Cardiac fibroblast (primary cell): ENCODE measurements around the gene PRKCH.

Experiments used
- DNase-seq, 2 donors: peaks; one replicate each; pipeline versions ENCODE4 v3.0.0 to v3.0.0-alpha.2; 2010; ENCODE audit warnings: low read depth in 2 of 2
- H3K4me3 ChIP-seq, 2 donors: replicated peaks in 1 of 2; 1 replicate in 1 of 2; 2 replicates in 1 of 2; pipeline ENCODE4 v1.5.1; 2011; ENCODE audit warnings: low read depth in 2 of 2, low read length in 2 of 2, mild to moderate bottlenecking in 2 of 2, moderate library complexity in 1 of 2
- TF ChIP-seq, protein P1 (sequence below): IDR thresholded peaks from one replicate; pipeline ENCODE4 v1.5.1; 2011; ENCODE audit warnings: low read depth, mild to moderate bottlenecking, low read length, inconsistent platforms

The PRKCH gene

GRCh38 chr14:61562321-61563161, 241.2 kb downstream of the PRKCH start:
- TF ChIP-seq, protein P1, sequence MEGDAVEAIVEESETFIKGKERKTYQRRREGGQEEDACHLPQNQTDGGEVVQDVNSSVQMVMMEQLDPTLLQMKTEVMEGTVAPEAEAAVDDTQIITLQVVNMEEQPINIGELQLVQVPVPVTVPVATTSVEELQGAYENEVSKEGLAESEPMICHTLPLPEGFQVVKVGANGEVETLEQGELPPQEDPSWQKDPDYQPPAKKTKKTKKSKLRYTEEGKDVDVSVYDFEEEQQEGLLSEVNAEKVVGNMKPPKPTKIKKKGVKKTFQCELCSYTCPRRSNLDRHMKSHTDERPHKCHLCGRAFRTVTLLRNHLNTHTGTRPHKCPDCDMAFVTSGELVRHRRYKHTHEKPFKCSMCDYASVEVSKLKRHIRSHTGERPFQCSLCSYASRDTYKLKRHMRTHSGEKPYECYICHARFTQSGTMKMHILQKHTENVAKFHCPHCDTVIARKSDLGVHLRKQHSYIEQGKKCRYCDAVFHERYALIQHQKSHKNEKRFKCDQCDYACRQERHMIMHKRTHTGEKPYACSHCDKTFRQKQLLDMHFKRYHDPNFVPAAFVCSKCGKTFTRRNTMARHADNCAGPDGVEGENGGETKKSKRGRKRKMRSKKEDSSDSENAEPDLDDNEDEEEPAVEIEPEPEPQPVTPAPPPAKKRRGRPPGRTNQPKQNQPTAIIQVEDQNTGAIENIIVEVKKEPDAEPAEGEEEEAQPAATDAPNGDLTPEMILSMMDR = no peak
- peak; percentile 93 to 100 for DNase-seq
- H3K4me3 ChIP-seq = no peak overlapping the region

DNA sequence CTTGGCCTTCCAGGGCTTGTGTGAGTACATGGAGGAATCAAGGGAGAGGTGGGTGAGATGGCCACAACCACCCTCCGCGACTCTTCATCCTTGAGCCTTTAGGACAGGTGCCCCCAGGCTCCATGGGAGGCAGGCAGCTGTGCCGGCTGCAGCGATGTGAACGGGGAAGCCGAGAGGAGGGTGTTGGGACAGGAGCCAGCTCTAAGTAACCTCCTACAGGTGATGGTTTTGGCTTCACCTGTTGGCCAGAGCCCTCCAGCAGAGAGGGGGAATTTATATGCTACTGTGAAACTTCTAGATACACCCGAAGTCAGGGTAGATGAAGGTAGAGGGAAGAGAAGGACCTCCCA, 241.8 kb downstream of the PRKCH start:
- TF ChIP-seq, protein P1 = no peak
- DNase-seq = no peak
- H3K4me3 ChIP-seq = no peak overlapping the region

- no peak for DNase-seq
- TF ChIP-seq, protein P1 = no peak
- no peak overlapping the region for H3K4me3 ChIP-seq
Measured at GRCh38 chr14:61563880-61564617, 242.7 kb downstream of the PRKCH start.

- TF ChIP-seq, protein P1 = no peak
- H3K4me3 ChIP-seq = no peak overlapping the region
- DNase-seq = peak; percentile 94 to 98
Measured at GRCh38 chr14:61564618-61565091, 243.3 kb downstream of the PRKCH start.

- peak; percentile 45 to 70 for DNase-seq
- H3K4me3 ChIP-seq = no peak overlapping the region
- TF ChIP-seq, protein P1 = no peak
Measured at GRCh38 chr14:61565181-61565580, 243.8 kb downstream of the PRKCH start.

- TF ChIP-seq, protein P1 = no peak
- peak; percentile 94 to 95 for DNase-seq
- H3K4me3 ChIP-seq = no peak overlapping the region
Measured at GRCh38 chr14:61565836-61566536, 244.6 kb downstream of the PRKCH start.
